HG02623 (cell line): ENCODE results near the gene THSD4.
"Not testable (repeated sequence)": the region's sequence is repeated elsewhere in the genome, so short reads cannot be mapped to it uniquely, and the experiment has no call there.

ENCODE experiments used
- ATAC-seq: cut with Tn5 transposase; IDR thresholded peaks from one replicate; pipeline ENCODE4 v1.9.1; 2021; ENCODE audit warnings: moderate library complexity; ENCODE audit not compliant: unreplicated experiment

THSD4 gene

DNA sequence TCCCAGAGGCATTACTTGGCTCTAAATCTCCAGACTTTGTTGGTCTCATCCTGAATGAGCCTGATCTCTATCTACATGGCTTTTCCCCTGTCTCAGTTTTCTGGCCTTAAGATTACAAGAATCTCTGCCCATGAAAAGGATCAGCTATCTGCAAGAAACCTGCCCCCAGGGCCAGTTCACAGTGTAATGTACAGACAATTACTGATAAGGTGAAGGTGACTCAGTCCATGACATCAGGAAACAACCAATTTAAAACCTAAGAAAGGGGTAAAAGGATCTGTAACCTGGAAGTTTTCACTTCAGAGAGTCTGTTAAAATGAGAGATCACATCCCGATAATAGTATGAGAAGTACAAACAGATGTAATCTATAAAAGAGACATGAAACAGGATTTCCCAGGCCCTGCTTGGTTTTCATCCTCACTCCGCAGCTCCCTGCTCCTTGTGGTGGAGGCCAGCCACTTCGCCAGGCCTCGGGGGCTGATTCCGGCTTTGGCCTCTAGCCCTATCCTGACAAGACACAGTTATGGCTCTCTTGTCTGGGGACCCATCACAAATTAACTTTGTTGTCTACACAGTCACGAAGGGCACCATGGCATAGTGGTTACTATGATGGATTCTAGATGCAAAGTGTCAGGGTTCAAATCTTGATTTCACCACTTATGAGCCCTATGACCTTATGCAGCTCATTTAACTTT is 136.9 kb downstream of the THSD4 start:
- ATAC-seq, result no peak

DNA sequence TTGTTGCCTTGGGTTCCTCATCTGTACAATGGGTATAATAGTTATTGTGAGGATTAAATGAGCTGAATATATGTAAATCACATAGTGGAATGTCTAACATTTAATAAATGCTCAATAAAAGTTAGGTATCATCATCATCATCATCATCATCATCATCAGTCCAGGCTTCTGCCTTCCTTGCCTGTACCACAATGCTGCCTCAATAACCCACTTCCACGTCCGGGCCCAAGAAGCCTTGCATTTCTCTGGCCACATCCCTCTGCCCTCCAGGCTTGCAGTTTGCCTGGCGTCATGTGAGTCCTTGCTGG is 137.4 kb downstream of the THSD4 start:
- ATAC-seq, result no peak

- ATAC-seq, result no peak
Observed at GRCh38 chr15:71254491-71254890, 139.2 kb downstream of the THSD4 start.

DNA sequence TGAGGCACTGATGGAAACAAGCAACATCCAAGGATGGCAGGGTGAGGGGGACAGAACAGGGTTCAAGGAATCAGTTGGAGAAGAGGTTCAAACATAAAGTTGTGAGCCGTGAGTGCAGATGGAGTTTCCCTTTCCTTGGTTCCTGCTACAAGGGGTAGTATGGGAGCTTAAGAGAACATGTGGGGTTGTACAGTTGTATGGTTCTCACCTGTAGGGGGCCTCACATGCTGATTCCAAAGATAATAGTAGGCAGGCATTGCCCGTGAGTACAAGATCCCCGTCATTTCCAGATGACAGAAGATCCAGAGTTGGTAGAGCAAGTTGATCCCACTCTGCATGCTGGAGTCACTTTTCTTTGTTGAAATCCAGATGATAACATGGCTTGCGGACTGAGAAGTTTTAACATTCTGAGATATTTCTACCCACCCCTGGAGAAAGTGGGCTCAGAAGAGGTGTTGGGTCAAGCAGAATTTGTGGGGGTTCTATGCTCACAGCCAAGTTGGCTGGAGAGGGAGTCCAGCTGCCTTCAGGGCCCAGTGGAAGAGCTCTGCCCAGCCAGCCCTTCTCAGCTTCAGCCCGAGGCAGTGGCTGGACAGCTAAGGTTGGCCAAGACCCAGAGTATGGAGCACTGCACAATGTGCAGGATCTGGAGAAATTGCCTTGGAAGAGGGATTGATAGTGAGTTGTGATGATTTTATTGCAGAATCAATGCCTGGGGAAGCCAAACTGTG is 141.8 kb downstream of the THSD4 start:
- no peak for ATAC-seq

DNA sequence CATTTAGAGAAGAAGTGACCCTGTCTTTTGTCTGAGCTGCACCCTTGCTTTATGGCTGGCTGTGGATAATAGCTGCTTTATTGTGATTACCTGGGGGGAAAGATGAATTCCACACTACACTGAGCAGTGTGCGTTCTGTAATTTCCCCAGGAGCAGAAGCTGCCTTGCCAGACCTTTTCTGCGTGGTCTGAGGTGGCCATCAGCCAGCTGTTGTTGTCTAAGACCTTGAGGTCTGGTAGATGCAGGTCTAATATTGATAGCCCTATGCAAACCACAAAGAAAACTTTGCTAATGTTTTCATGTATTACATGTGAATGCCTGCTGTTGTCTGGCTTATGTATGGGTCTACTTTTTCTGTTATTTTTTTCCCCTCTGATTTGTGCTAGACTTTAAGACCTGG is 144.6 kb downstream of the THSD4 start:
- no peak for ATAC-seq

DNA sequence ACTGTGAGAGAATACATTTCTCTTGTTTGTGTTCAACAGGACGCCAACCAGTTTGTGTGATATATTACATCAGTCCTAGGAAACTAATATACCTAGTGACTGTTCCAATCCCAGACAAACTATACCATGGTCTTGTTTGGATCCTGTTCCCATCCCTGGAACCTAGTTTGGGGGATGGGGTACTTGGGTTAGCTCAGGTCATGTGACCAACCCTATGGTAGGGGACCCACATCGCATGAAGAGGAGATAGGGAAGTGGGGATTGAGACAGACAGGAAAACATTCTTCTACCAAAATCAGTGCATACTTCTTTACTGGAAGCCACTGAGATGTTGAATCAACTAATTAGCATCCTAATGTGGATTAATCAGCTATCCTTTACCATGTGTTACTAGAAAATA is 146.1 kb downstream of the THSD4 start:
- ATAC-seq, result no peak

- no peak for ATAC-seq
Observed at GRCh38 chr15:71261909-71262308, 146.6 kb downstream of the THSD4 start.

DNA sequence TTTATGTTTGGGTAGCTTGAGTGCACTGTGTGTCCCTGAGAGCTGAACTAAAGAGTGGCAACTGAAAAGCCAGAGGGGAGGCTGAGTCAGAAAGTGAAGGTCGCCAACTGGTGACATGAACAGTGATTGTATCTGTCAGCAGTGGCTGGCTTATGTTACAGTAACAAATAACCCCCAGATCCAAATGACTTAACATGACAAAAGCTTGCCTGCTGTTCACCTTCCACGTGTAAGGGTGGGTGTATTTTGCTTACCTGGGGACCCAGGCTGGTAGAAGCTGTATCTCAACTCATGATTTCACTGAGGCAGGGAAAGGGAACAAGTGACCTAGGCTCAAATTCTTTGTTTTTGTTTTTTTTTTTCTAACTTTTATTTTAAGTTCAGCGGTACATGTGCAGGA is 147.3 kb downstream of the THSD4 start:
- no peak for ATAC-seq

DNA sequence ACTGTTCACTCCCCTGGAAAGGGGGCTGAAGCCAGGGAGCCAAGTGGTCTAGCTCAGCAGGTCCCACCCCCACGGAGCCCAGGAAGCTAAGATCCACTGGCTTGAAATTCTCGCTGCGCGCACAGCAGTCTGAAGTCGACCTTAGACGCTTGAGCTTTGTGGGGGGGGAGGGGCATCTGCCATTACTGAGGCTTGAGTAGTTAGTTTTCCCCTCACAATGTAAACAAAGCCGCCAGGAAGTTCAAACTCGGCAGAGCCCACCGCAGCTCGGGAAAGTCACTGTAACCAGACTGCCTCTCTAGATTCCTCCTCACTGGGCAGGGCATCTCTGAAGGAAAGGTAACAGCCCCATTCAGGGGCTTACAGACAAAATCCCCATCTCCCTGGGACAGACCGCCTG is 150.3 kb downstream of the THSD4 start:
- not testable (repeated sequence) for ATAC-seq

- ATAC-seq, result no peak
Observed at GRCh38 chr15:71271327-71271726, 156.1 kb downstream of the THSD4 start.

GRCh38 chr15:71272932-71273331 is 157.7 kb downstream of the THSD4 start:
- no peak for ATAC-seq

GRCh38 chr15:71273731-71274447 is 158.6 kb downstream of the THSD4 start:
- no peak for ATAC-seq

DNA sequence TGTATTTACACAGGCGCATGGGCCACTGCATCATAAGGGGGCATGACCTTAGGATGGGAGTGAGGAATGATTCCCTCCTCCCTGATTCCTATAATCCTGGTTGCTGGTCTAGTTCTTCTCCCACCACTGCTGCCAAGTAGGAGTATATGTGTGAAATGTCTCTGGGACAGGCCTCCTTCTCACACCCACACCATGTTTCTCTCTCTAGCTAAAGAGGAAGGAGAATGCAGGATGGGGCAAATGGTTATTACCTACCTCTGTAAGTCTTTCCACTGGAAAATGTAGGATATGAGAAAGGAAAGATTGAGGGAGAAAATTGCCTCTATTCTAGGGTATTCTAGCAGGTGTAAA is 159.2 kb downstream of the THSD4 start:
- no peak for ATAC-seq

DNA sequence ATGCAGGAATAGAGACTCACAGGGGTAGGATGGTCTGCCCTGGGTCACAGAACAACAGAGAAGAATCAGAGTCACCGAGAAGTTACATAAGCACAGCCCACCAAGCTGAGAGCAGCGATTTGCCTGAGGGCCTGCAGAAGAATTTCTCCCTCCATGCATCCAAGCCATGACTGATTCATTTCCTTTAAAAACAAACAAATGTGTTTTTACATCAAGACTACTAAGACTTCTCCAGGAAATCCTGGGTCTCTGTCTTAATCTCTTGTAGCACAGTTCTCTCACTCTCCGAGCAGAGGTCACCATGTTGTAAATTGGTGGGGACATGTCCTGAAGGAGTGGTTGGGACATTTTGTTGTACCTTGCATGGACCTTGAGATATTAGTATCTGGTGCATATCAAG is 159.8 kb downstream of the THSD4 start:
- ATAC-seq, result no peak

GRCh38 chr15:71275566-71276335 is 160.5 kb downstream of the THSD4 start:
- ATAC-seq, result no peak

- no peak for ATAC-seq
Observed at GRCh38 chr15:71276336-71276665, 161.0 kb downstream of the THSD4 start.

- no peak for ATAC-seq
Observed at GRCh38 chr15:71278989-71279756, 163.9 kb downstream of the THSD4 start.

DNA sequence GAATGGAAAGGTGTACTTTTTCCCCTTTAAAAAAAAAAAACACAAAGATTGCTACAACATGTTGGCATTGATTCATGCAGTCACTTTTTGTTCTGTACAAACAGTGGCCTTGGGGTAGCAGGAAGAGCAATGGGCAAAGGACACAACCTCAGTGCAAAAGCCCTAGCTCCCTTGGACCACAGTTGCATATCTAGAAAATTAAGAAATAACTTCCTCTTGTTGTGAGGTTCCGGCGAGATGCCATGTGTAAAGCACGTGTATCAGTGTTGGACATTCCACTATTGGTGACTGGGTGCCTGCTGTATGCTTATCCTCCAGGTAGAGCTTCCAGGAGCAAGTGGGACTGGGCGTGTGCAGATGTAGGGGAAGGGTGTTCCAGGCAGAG is 164.5 kb downstream of the THSD4 start:
- no peak for ATAC-seq

- no peak for ATAC-seq
Observed at GRCh38 chr15:71280206-71280605, 164.9 kb downstream of the THSD4 start.

- no peak for ATAC-seq
Observed at GRCh38 chr15:71281256-71281655, 166.0 kb downstream of the THSD4 start.

- no peak for ATAC-seq
Observed at GRCh38 chr15:71282076-71282475, 166.8 kb downstream of the THSD4 start.
